ENCODE data around the gene DCN.

- TF ChIP-seq CTCF (IDR thresholded peaks at IDR 0.05) (no peak), POLR2A (IDR thresholded peaks at IDR 0.05) (no peak)
Observed at GRCh38 chr12:91139286-91139685, 43.3 kb downstream of the DCN start.
